LNCaP clone FGC (cell line): ENCODE measurements around the gene RNF212B.

Experiments
- DNase-seq: peaks from one replicate; pipeline ENCODE4 v3.0.0-alpha.2; 2011; ENCODE audit warnings: low read depth
- H3K4me3 ChIP-seq: 2 replicates; pipeline ENCODE4 v1.5.1; 2011; ENCODE audit warnings: mild to moderate bottlenecking, low read depth, low read length, control low read depth
- CTCF ChIP-seq: IDR thresholded peaks from 2 replicates; pipeline ENCODE4 v1.5.1; 2012; ENCODE audit warnings: mild to moderate bottlenecking; ENCODE audit not compliant: control insufficient read depth, insufficient read depth; ENCODE audit errors: extremely low read depth

RNF212B gene

GRCh38 chr14:23286020-23286901 is 48.5 kb downstream of the RNF212B start, which contains the start of gene HOMEZ:
Gene HOMEZ (minus strand): TSS chr14:23286132. CDS start chr14:23285952, 180 bp downstream.
- TF ChIP-seq CTCF, result 0 out of 2 replicates have a peak, but pooled peaks have one; percentile 5
- H3K4me3 ChIP-seq, result peak within 1 kb of the TSS; percentile 95
- DNase-seq, result peak; percentile 96

DNA sequence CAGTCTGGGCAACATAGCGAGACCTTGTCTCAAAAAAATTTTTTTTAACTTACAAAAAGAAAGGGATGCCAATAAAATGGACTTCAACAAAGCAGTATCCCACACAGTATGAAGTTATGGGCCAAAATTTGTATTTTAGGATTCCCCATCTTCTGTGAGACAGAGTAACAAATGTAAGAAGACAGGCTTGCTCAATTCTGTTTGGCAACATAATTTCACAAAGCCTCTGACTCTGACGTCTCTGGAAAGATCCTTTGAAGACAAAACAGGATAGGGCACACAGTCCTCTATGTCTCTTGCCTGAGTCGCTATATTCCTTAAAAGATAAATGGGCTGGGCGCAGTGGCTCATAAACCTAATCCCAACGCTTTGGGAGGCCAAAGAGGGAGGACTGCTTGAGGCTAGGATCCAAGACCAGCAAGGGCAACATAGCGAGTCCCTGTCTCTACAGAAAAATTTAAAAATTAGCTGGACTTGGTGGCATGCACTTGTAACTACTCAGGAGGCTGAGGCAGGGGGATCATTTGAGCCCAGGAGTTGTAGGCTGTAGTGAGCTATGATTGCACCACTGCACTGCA is 49.3 kb downstream of the RNF212B start:
- H3K4me3 ChIP-seq, result peak overlapping the region; percentile 95
- DNase-seq, result no peak
- TF ChIP-seq CTCF, result no peak

GRCh38 chr14:23294734-23295561 is 57.2 kb downstream of the RNF212B start:
- TF ChIP-seq CTCF, result peak; percentile 87
- no peak for DNase-seq
- H3K4me3 ChIP-seq, result no peak overlapping the region

DNA sequence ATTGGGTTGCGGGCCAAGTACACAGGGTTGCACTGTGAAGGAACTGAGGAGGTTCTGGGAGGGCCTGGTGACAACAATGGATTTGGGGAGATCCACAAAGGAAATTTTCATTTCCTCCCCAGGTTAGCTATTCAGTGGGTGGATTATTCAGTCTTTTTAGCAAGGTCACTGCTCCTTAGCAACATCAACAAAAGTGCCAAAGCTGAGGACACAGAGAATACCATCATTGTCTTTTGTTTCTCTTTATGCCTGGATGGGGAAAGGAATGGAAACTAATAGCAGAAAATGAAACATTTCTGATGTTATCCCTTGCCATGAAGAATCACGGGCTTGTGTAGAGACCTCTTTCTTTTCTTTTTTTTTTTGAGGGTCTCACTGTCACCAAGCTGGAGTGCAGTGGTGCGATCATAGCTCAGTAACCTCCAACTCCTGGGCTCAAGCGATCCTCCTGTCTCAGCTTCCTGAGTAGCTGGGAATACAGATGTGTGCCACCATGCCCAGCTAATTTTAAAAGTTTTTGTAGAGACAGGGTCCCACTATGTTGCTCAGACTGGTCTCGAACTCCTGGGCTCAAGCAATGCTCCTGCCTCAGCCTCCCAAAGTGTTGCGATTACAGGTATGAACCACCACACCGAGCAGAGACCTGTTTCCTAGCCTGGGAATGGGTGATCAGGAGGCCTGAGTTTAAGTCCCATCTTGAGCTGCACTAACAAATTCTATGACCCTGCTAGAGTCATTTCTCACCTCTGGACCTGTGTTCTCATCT is 58.5 kb downstream of the RNF212B start:
- no peak overlapping the region for H3K4me3 ChIP-seq
- no peak for TF ChIP-seq CTCF
- DNase-seq, result no peak

DNA sequence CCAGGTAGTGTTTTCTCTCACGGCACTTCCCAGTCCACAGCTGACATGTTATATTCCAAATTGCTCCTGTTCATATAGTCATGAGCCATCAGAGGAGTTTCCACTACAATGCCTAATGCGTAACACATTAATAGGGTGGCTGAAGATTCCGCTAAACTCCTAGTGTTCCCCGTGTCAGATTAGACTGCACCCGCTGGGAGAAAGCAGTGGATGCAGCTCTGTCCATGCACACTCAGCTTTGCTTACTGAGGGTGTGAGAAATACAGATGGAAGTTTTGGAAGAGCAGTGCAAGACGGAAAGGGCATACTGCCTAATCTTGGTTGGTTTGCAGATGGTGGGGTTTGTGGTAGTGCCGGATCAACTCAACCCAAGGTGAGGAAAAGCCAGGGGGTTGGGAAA is 59.4 kb downstream of the RNF212B start:
- no peak for DNase-seq
- TF ChIP-seq CTCF, result no peak

GRCh38 chr14:23297611-23298277 is 60.0 kb downstream of the RNF212B start:
- no peak for DNase-seq
- no peak for TF ChIP-seq CTCF
- H3K4me3 ChIP-seq, result no peak overlapping the region

More for the DNA sequence above, 59.4 kb downstream of the RNF212B start:
- no peak overlapping the region for H3K4me3 ChIP-seq
